Measurements from ENCODE around the gene PTEN.

PTEN gene

DNA sequence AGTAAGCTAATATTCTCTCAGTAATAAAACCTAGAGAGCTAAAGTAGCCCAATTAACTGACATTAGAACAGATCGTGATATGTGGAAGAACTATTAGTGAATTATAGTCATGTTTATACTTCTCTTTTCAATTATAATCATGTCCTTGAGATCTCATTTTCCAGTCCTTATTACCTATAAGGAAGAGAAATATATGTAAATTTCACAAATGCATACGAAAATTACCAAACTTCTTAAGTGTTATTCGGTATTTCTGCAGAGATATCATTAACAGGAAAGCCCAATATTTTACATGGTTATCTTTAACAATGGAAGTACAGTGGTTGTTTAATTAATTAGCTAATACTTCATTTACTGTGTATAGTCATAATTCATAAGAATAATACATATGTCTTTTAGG, 110.7 kb downstream of the PTEN start:
- DNase-seq (ENCODE audit: low read depth in 2 of 2, low spot score in 1 of 2), result no peak

GRCh38 chr10:87974769-87975168, 111.3 kb downstream of the PTEN start:
- no peak for DNase-seq (ENCODE audit: low read depth in 2 of 2, low spot score in 1 of 2)

DNA sequence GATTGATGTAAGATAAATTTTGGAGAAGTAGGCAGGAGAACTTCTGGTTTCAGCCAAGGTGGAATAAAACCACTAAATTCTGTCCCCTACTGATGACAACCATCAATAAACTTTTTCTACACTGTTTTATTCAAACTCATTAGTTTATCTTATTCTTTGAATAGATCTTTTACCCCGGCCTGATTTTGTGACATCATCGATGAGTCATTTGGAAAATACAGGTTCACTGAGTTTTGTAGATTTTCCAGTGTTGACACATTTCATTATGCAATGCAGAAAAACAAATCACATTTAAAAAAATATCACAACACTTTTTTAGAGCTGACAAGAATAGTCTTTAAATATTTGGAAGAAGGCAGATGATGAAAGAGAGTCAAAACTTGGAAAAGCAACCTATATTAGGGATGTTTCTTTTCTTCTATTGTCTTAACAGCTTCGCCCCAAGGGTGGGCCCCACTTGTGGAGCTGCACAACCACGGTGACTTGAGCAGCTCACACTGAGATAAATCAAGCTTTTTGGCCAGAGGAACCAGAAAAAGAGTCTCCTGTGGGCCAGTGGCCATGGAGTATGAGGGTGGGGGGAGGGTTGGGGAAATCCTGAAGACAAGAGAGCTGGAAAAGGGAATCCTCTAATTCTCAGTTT, 112.8 kb downstream of the PTEN start:
- no peak for DNase-seq (ENCODE audit: low read depth in 2 of 2, low spot score in 1 of 2)

DNA sequence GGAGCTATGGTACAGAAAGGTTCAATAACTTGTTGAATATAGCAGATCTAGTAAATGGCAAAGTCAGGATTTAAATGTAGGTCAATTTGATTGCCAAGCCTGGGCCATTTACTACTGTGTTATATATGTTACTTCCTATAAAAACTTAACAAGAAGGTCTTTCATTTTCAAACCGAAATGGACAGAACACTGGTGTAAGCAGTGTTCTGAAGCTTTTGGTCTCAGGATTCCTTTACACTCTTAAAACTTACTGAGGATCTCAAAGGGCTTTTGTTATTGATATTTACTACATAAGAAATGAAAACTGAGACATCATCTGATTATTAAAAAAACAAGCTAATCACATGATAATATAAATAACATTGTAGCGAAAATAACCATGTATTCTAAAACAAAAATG, 114.7 kb downstream of the PTEN start:
- DNase-seq (ENCODE audit: low read depth in 2 of 2, low spot score in 1 of 2), result no peak

- DNase-seq (ENCODE audit: low read depth in 2 of 2, low spot score in 1 of 2), result no peak
Measured at GRCh38 chr10:87979847-87980246, 116.4 kb downstream of the PTEN start.

GRCh38 chr10:87983716-87984115, 120.3 kb downstream of the PTEN start:
- DNase-seq (ENCODE audit: low read depth in 2 of 2, low spot score in 1 of 2), result no peak

DNA sequence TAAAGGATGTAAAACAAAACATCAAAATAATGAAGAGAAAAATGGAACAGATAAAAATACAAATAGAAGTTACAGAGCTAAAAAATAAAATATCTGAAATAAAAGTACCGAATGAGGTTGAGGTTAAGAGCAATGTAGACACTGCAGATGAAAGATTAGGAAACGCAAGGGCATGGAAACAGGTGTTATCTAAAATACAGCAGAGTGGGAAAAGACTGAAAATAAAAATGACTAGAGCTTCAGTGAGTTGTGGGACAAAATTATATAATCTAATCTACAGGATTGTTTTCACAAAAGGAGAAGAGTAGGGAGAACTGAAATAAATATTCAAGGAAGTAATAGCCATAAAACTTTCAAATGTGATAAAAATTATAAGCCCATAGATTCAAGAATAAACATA, 123.8 kb downstream of the PTEN start:
- no peak for DNase-seq (ENCODE audit: low read depth in 2 of 2, low spot score in 1 of 2)

DNA sequence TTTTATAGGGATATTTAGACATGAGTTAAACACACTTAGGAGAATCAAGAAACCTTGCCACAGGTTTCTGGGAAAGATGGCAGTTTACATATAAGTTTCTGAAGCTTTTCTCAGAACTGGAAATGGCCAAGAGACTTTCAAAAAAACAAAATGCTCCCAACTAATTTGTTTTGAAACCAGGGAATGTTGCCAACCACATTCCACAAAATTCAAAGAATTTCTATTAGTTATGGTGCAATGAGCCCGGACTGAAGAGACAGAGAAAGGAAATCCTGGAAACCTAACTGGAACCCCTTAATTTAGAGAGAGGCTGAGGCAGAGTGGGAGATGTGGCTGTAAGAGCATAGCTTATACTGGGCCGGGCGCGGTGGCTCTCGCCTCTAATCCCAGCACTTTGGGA, 128.5 kb downstream of the PTEN start:
- DNase-seq (ENCODE audit: low read depth in 2 of 2, low spot score in 1 of 2), result no peak

DNA sequence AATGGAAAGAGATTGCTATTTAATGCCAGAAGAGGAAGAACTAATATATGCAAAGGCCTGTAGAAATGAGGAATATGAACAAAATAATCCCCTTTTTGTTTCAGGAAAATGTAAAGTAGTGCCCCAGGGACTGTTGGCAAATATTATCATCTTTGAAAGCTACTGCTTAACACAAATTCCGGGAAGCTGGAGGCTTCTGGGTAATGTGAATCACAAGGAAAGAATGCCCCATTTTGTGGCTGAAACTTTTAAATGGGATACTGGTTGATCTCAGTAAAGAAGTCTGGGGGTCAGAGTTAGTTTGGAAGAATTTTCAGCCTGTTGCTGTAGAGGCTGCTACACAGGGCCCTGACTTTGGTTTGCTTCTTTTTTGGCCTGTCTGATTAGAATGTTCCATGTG, 141.0 kb downstream of the PTEN start:
- no peak for DNase-seq (ENCODE audit: low read depth in 2 of 2, low spot score in 1 of 2)

DNA sequence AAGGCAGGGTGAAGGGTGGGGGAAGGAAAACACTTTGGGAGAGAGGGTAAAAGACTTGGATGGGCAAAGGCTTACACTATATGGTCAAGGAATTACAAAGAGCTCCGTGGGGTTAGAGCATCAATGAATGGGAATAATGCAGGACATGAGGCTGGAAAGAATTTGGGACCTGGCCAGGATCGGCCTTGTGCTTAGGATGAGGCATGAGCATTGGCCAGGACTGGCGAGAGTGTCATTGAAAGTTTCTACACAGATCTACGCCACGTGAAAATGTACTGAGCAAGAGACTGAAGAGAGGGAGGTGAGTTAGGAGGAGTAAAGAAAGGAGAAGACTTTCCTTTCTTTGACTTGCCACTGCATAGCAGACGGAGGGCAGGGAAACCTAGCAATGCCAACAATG, 142.8 kb downstream of the PTEN start:
- DNase-seq (ENCODE audit: low read depth in 2 of 2, low spot score in 1 of 2), result no peak

DNA sequence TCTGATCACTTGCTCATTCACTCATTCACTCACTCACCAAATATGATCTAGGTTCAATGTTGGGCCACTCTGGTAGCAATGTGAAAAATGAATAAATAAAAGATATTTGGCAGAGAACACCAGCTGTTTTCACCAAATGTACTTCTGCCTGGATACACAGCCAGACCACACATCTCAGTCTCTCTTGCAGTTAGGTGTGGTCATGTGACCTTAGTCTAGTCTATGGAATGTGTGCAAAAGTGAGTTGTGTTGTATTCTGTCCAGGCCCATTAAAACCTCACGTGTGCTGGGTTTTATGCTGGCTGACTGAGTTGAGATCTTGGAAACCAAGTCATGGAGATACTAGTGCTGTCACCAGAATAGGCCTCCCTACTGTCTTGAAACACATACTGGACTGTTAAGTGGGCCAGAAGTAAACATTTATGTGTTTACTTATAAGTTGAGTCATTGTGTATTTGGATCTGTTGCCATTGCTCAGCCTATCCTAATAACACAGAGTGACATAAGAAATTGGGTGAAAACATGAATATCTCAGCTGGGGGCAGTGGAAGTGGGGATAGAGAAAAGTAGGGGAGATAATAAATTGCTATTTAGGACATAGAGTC, 145.5 kb downstream of the PTEN start:
- no peak for DNase-seq (ENCODE audit: low read depth in 2 of 2, low spot score in 1 of 2)

- DNase-seq (ENCODE audit: low read depth in 2 of 2, low spot score in 1 of 2), result no peak
Measured at GRCh38 chr10:88012641-88013040, 149.2 kb downstream of the PTEN start.

DNA sequence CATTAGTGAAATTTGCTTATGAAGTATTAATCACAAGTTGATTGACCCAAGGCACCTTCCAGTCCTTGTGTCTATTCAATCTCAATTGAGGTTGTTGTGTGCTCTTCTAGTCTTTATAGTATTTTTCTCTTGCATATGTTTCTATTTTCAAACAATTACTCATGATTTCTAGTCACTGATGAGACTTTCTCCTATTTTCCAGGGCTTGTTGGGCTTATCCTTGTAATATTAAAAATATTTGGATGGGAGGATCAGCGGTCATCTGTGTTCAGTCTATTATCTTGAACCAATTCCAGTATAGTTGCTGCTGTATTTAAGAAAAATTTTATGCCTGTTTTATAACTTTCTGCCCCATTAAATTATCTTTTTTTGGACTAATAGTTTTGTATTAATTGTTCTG, 154.4 kb downstream of the PTEN start:
- no peak for DNase-seq (ENCODE audit: low read depth in 2 of 2, low spot score in 1 of 2)

DNA sequence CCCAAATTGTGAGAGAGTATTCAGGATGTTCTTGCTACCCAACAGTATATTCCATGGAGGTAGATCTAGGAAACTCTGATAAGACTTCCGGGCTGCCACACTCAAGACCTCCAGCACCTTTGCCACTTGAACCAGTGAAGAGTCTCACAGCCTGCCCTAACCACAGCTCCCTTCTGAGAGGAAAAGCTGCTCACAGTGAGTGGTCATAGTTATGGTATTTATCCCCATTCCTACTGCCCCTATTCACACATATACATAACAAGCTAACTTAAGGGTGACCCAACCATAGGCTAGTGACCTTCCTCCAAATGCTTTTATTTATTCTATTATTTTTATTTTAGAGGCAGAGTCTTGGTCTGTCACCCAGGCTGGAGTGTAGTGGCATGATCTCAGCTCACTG, 156.3 kb downstream of the PTEN start:
- no peak for DNase-seq (ENCODE audit: low read depth in 2 of 2, low spot score in 1 of 2)
